KMS-11 (cell line): Measurements from ENCODE around the gene RAD18.

Experiments
- H2AFZ ChIP-seq: fragments of 200-600 bp; sonication (generic); 2 replicates; pipeline ENCODE4 v1.6.1; 2016; ENCODE audit warnings: antibody characterized with exemption, mixed run types, low read depth
- H3K27ac ChIP-seq: fragments of 200-600 bp; sonication (generic); 2 replicates; pipeline ENCODE4 v1.6.1; 2016; ENCODE audit warnings: mild to moderate bottlenecking, mixed run types
- H3K27me3 ChIP-seq: fragments of 200-600 bp; sonication (generic); 2 replicates; pipeline ENCODE4 v1.6.1; 2017; ENCODE audit warnings: mild to moderate bottlenecking, low read depth, mixed run types, moderate library complexity; ENCODE audit not compliant: insufficient read depth
- H3K36me3 ChIP-seq: fragments of 200-600 bp; sonication (generic); 2 replicates; pipeline ENCODE4 v1.6.1; 2017; ENCODE audit warnings: mild to moderate bottlenecking, mixed run types; ENCODE audit not compliant: insufficient read depth
- H3K4me1 ChIP-seq: fragments of 200-600 bp; sonication (generic); 2 replicates; pipeline ENCODE4 v1.6.1; 2016; ENCODE audit warnings: mild to moderate bottlenecking, low read depth, mixed run types; ENCODE audit not compliant: poor library complexity, severe bottlenecking
- H3K4me2 ChIP-seq: fragments of 200-600 bp; sonication (generic); 2 replicates; pipeline ENCODE4 v1.7.0; 2016; ENCODE audit warnings: mild to moderate bottlenecking, mixed run types
- H3K4me3 ChIP-seq: fragments of 200-600 bp; sonication (generic); IDR thresholded peaks from 2 replicates; pipeline ENCODE4 v1.6.1; 2017; ENCODE audit warnings: low read depth, low read length, mixed read lengths; ENCODE audit not compliant: insufficient read depth
- H3K79me2 ChIP-seq: fragments of 200-600 bp; sonication (generic); 2 replicates; pipeline ENCODE4 v1.6.1; 2016; ENCODE audit warnings: low read depth, mixed run types; ENCODE audit not compliant: insufficient read depth
- H3K9ac ChIP-seq: fragments of 200-600 bp; sonication (generic); 2 replicates; pipeline ENCODE4 v1.6.1; 2016; ENCODE audit warnings: mild to moderate bottlenecking, mixed run types
- H4K20me1 ChIP-seq: fragments of 200-600 bp; sonication (generic); 2 replicates; pipeline ENCODE4 v1.6.1; 2016; ENCODE audit warnings: mild to moderate bottlenecking, mixed run types; ENCODE audit not compliant: insufficient read depth
- CTCF ChIP-seq: fragments of 200-600 bp; sonication (generic); conservative IDR thresholded peaks from 2 replicates; pipeline ENCODE4 v1.6.1; 2017; ENCODE audit warnings: low read depth, mild to moderate bottlenecking, antibody characterized with exemption, low read length, moderate library complexity, mixed read lengths

The RAD18 gene

GRCh38 chr3:8966150-8966819, 3.0 kb upstream of the RAD18 start:
- H3K9ac ChIP-seq, result no peak overlapping the region

GRCh38 chr3:8964436-8965370, 1.4 kb upstream of the RAD18 start:
- peak overlapping the region; percentile 96 for H2AFZ ChIP-seq
- H3K4me2 ChIP-seq, result no peak overlapping the region
- H3K36me3 ChIP-seq, result no peaks in the 10 kb centered on the region
- H3K4me1 ChIP-seq, result peaks cover 14% of the 10 kb centered on the region
- no peak overlapping the region for H3K4me3 ChIP-seq
- H4K20me1 ChIP-seq, result no peaks in the 10 kb centered on the region
- H3K27me3 ChIP-seq, result no peaks in the 10 kb centered on the region
- no peak overlapping the region for H3K9ac ChIP-seq
- H3K27ac ChIP-seq, result no peak overlapping the region
- no peak for TF ChIP-seq CTCF
- peaks cover 34% of the 10 kb centered on the region; the same call in 1 of the 2 replicates for H3K79me2 ChIP-seq

More at GRCh38 chr3:8966150-8966819, 3.0 kb upstream of the RAD18 start:
- Histone ChIP-seq H3K79me2 (peaks cover 18% of the 10 kb centered on the region; the same call in 1 of the 2 replicates), H3K4me2 (no peak overlapping the region), H3K4me3 (no peak overlapping the region), H3K36me3 (no peaks in the 10 kb centered on the region), H3K27me3 (no peaks in the 10 kb centered on the region), H3K4me1 (peaks cover 11% of the 10 kb centered on the region), H2AFZ (no peak overlapping the region), H3K27ac (no peak overlapping the region), H4K20me1 (no peaks in the 10 kb centered on the region)
- no peak for TF ChIP-seq CTCF

- peaks cover 47% of the 10 kb centered on the region; the same call in 1 of the 2 replicates for H3K79me2 ChIP-seq
- H4K20me1 ChIP-seq, result no peaks in the 10 kb centered on the region
- H3K4me2 ChIP-seq, result peak overlapping the region; percentile 88
- peak overlapping the region; percentile 57; the same call in 1 of the 2 replicates for H3K27ac ChIP-seq
- peak overlapping the region; percentile 81; the same call in 1 of the 2 replicates for H3K9ac ChIP-seq
- TF ChIP-seq CTCF, result no peak
- H3K27me3 ChIP-seq, result no peaks in the 10 kb centered on the region
- H3K4me1 ChIP-seq, result peaks cover 14% of the 10 kb centered on the region
- H3K36me3 ChIP-seq, result no peaks in the 10 kb centered on the region
- peak overlapping the region; percentile 96 for H2AFZ ChIP-seq
- H3K4me3 ChIP-seq, result peak overlapping the region; percentile 51
These were observed 928 bp downstream of the RAD18 start for GRCh38 chr3:8962226-8962861.

GRCh38 chr3:8959668-8960067, 3.6 kb downstream of the RAD18 start:
- Histone ChIP-seq H3K27ac (no peak overlapping the region), H3K36me3 (no peaks in the 10 kb centered on the region), H4K20me1 (no peaks in the 10 kb centered on the region), H3K4me1 (peaks cover 14% of the 10 kb centered on the region), H3K27me3 (no peaks in the 10 kb centered on the region), H2AFZ (no peak overlapping the region), H3K4me3 (no peak overlapping the region), H3K79me2 (peaks cover 47% of the 10 kb centered on the region; the same call in 1 of the 2 replicates), H3K9ac (no peak overlapping the region), H3K4me2 (no peak overlapping the region)
- no peak for TF ChIP-seq CTCF
